Mesodermal cell (in vitro differentiated cells): Measurements from ENCODE around the gene ERLIN1. TPM values are rescaled to one million over a fixed set of nuclear protein-coding genes. Genes with fewer than 3 reads are reported as not detected.

Source experiments
- H3K27ac ChIP-seq: 2 replicates; pipeline ENCODE4 v1.7.0; 2013; ENCODE audit warnings: mild to moderate bottlenecking, low read depth, low read length, moderate library complexity; ENCODE audit not compliant: severe bottlenecking
- H3K36me3 ChIP-seq: 2 replicates; pipeline ENCODE4 v1.7.1; 2013; ENCODE audit warnings: mild to moderate bottlenecking, low read length, moderate library complexity; ENCODE audit not compliant: control insufficient read depth, insufficient read depth
- H3K4me1 ChIP-seq: one replicate; pipeline ENCODE4 v1.7.1; 2013; ENCODE audit warnings: mild to moderate bottlenecking, low read length; ENCODE audit not compliant: insufficient read depth, control insufficient read depth, poor library complexity, severe bottlenecking
- H3K4me3 ChIP-seq: 2 replicates; pipeline ENCODE4 v1.7.0; 2013; ENCODE audit warnings: low read length, control low read depth, mild to moderate bottlenecking; ENCODE audit not compliant: insufficient read depth, poor library complexity, severe bottlenecking; ENCODE audit errors: extremely low read depth
- H3K9me3 ChIP-seq: 2 replicates; pipeline ENCODE4 v1.7.1; 2013; ENCODE audit warnings: mild to moderate bottlenecking, low read length, moderate library complexity; ENCODE audit not compliant: control insufficient read depth
- WGBS, 2 experiments: methylation state at CpG; one replicate each; pipeline ENCODE4 v1.1.5; 2013; ENCODE audit warnings: missing lambda C conversion rate in 2 of 2; ENCODE audit not compliant: insufficient coverage in 2 of 2; 5-methylcytosine and 5-hydroxymethylcytosine counted together
- polyA plus RNA-seq, 2 experiments: library from polyadenylated mRNA; stranded (reverse); fragments of 50-300 nt; gene quantifications; one replicate each; pipeline ENCODE4 v1.2.3, GENCODE V29; 2013

Gene ERLIN1
- 36.3 TPM for polyA plus RNA-seq (2013, experiment 1 of 2)
- polyA plus RNA-seq (2013, experiment 2 of 2) = 38.9 TPM

DNA sequence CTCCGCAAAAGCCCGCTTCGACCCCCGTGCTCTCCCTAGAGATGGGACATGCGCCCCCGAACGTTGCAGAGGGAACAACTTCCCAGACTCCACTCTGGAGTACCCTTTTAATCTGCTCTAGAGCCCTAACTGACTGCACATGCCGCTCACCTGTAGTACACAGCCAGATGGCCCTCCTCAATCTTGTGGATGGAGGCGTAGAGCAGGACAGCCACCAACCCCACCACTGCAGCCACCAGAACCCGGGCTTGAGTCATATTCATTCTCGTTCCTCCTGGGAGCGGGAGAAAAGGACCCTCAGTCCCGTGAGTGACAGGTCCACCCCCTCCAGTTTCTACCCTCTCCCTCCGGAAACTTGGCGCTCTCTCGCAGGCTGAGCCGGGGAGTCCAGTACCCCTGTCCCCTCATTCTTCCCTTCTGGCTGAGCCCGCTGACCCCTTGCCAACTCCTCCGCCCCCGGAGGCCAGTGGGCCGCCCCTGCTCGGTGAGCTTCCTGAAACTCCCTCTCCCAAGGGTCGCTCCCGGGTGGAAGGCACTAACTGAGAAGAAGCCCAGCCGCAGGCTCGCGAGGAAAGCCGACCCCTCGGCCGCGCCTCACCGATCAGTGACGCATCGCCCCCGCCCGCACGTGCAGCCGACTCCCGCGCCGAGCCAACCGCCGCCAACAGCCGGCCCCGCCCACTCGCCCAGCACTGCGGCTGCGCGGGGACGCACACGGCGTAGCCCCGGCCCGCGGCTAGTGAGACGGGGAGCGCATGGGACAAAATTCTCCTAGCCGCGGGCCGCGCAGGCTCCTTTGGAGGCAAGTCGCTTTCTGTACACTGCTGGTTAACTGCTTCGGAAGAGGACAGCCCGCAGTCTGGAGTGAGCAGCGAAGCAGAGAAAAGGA lies at the start of gene ERLIN1:
ERLIN1 (minus strand) TSS at position 666 of the 889 bp plus-strand sequence; CDS start at position 263, 403 bp downstream.
- H3K9me3 ChIP-seq = no peaks in the 10 kb centered on the region
- H3K4me3 ChIP-seq = peak within 1 kb of the TSS; percentile 84
- no peaks in the 10 kb centered on the region for H3K4me1 ChIP-seq
- H3K36me3 ChIP-seq = peaks cover 44% of the 10 kb centered on the region
- 0 to 1% methylated on average over 55 to 59 of the region's 65 CpGs for WGBS, 2 experiments
- H3K27ac ChIP-seq = peak within 1 kb of the TSS; percentile 90

DNA sequence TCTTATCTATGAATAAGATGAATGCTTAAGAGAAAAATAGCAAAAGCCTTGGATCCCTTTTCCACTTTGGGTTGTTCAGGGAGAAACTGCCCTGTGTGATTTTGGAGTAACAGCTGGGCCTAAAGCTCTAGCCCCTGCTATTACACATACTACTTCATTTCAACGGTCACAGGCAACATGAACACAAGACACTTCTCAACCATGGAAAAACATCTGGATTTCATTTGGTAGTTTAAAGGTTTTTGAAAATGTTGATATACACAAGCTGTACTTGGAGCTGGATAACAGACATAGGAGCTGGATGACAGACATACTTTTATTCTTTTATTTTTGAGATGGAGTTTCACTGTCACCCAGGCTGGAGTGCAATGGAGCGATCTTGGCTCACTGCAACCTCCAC lies 46.3 kb upstream of the ERLIN1 start:
- WGBS, 2 experiments = 89 to 100% methylated on average over 1 of the region's 2 CpGs
- H3K36me3 ChIP-seq = peaks cover 50% of the 10 kb centered on the region
- H3K4me3 ChIP-seq = no peak overlapping the region
- no peaks in the 10 kb centered on the region for H3K9me3 ChIP-seq
- H3K27ac ChIP-seq = no peak overlapping the region
- no peaks in the 10 kb centered on the region for H3K4me1 ChIP-seq

DNA sequence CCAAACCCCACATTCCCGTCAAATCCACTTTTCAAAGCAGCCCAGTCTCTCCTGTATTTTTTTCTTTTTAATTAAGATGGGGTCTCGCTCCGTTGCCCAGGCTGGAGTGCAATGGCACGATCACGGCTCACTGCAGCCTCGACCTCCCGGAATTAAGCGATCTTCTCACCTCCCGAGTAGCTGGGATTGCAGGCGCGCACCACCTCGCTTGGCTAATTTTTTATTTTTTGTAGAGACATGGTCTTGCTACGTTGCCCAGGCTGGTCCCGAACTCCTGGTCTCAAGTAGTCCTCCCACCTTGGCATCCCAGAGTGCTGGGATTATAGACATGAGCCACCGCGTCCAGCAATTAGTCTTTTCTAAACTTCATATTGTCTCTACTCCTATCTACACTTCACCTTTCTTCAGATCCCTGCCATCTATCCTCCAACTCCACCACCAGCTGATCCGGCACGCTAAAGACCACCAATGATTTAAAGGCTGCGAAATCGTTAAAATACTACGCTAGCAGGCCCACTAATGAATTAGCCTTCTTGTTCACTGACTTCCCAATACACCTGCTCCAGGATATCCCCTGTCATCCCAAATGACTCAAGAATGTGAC lies 44.1 kb upstream of the ERLIN1 start:
- WGBS, 2 experiments = 77 to 78% methylated on average over 20 to 21 of the region's 21 CpGs
- H3K9me3 ChIP-seq = no peaks in the 10 kb centered on the region
- H3K4me1 ChIP-seq = no peaks in the 10 kb centered on the region
- peak overlapping the region; percentile 54 for H3K27ac ChIP-seq
- peaks cover 38% of the 10 kb centered on the region for H3K36me3 ChIP-seq
- H3K4me3 ChIP-seq = peak overlapping the region; percentile 92

DNA sequence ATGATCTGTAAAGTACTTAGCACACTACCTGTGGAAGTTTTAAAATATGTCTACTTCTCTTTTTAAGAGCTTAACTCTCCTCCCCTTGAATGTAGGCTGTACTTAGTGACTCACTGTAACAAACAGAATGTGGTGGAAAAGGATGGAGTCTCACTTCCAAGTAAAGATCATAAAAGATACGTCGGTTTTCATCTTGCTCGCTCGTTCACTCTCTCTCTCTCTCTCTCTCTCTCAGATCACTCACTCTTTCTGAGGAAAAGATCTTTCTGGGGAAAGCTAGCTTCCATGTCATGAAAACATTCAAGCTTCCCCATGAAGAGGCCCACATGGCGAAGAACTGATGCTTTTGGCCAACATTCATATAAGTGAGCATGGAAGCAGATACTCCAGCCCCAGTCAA lies 38.0 kb upstream of the ERLIN1 start:
- WGBS, 2 experiments = 86 to 100% methylated on average over 1 to 5 of the region's 5 CpGs
- no peak overlapping the region for H3K27ac ChIP-seq
- no peaks in the 10 kb centered on the region for H3K9me3 ChIP-seq
- H3K4me1 ChIP-seq = no peaks in the 10 kb centered on the region
- H3K4me3 ChIP-seq = no peak overlapping the region
- peaks cover 52% of the 10 kb centered on the region for H3K36me3 ChIP-seq

DNA sequence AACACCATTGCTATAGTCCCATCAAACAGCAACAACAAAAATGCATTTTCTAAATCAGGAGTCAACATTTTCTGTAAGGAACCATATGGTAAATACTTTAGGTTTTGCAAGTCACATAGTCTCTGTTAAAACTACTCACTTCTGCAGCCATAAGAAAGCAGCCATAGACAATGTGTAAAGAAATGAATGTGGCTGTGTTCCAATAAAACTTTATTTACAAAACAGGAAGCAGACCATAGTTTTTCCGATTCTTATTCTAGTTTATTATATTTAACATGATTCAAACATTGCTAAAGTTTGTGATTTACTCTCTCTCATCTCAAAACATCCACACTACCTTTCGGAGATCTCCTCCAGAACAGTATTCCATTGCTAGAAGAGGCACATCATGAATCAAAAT lies 36.7 kb upstream of the ERLIN1 start:
- no peak overlapping the region for H3K27ac ChIP-seq
- no peaks in the 10 kb centered on the region for H3K4me1 ChIP-seq
- peaks cover 65% of the 10 kb centered on the region for H3K36me3 ChIP-seq
- no peaks in the 10 kb centered on the region for H3K9me3 ChIP-seq
- H3K4me3 ChIP-seq = no peak overlapping the region
- WGBS, 2 experiments = 100% methylated on average over 1 of the region's 2 CpGs; no CpG with 5 or more reads in 1 of the 2 experiments

DNA sequence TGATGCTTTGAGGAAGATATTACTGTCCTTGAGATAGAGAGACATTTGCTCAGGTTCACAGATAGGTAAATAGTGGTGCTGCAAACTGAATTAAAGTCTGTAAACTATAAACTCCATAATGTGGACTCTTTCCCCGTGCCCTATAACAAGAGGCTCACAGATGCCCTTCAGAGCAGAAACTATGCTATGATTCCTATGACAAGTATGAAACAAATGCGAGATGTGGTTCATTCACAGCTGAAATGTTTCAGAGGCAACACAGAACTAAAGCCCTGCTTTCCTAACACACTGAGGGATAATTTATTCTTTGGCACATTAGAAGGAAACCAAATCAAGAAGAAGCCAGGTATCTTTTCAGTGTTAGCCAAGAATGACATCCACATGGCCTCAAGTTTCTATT lies 30.2 kb upstream of the ERLIN1 start:
- Histone ChIP-seq H3K36me3 (peaks cover 81% of the 10 kb centered on the region), H3K4me3 (no peak overlapping the region)
- WGBS, 2 experiments = 80 to 100% methylated on average over 1 to 2 of the region's 2 CpGs

DNA sequence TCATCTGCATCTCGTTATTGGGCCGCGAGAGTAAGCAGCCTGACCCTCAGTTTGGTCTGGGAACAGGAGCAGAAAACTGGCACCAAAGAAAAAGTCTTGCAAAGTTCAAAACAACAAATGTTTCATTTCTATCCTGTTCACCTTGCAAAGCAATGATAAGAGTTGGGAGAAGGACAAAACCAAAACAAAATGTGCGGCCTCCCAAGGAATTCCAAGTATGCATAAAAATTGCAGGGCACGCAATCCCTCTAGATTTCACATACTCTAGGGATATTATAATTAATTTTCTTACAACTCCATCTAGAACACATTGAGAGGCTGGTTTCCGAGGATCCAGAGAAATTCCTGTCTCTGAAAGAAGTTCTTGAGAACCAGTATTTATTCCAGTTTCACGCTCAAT lies 23.5 kb upstream of the ERLIN1 start:
- WGBS, 2 experiments = 88 to 93% methylated on average over 5 of the region's 7 CpGs

More for the DNA sequence above, 30.2 kb upstream of the ERLIN1 start:
- H3K9me3 ChIP-seq = no peaks in the 10 kb centered on the region
- H3K4me1 ChIP-seq = no peaks in the 10 kb centered on the region
- H3K27ac ChIP-seq = no peak overlapping the region

DNA sequence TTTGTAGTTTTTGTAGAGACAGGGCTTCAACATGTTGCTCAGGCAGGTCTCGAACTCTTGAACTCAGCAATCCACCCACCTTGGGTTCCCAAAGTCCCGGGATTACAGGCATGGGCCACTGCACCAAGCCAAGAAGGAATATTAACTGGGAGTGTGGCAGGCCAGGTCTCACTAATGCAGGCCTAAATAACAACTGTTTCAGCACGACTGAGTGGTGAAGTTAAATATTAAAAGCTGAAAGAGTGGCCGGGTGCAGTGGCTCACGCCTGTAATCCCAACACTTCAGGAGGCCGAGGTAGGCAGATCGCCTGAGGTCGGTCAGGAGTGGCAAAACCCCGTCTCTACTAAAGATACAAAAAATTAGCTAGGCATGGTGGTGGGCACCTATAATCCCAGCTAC lies 22.4 kb upstream of the ERLIN1 start:
- H3K9me3 ChIP-seq = no peaks in the 10 kb centered on the region
- H3K4me3 ChIP-seq = no peak overlapping the region
- no peak overlapping the region for H3K27ac ChIP-seq
- 96% methylated on average over 8 to 9 of the region's 9 CpGs for WGBS, 2 experiments
- H3K4me1 ChIP-seq = no peaks in the 10 kb centered on the region
- peaks cover 60% of the 10 kb centered on the region for H3K36me3 ChIP-seq

More for the DNA sequence above, 23.5 kb upstream of the ERLIN1 start:
- Histone ChIP-seq H3K27ac (no peak overlapping the region), H3K36me3 (peaks cover 62% of the 10 kb centered on the region), H3K4me3 (no peak overlapping the region), H3K4me1 (no peaks in the 10 kb centered on the region), H3K9me3 (no peaks in the 10 kb centered on the region)

DNA sequence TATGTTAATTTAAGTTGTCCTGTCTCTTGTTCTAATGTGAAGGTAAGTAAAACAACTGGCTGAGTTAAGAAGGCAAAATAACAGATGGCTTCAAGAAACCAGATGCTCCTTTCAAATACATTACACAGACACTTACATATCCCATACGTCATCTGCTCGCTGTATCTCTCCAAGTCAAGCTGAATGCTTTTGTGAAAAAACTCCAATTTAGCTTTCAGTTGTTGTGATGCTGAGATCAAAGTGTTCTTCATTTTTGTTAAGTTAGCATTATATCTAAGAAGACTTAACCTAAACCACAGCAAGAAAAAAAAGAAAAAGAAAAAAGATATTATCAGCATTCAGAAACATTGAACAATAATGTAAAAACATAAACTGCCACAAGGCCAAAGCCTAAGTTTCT lies 18.5 kb upstream of the ERLIN1 start:
- Histone ChIP-seq H3K27ac (no peak overlapping the region), H3K36me3 (peaks cover 60% of the 10 kb centered on the region), H3K4me3 (no peak overlapping the region), H3K4me1 (no peaks in the 10 kb centered on the region), H3K9me3 (no peaks in the 10 kb centered on the region)
- no CpG with 5 or more reads among the region's 2 CpGs for WGBS, 2 experiments

DNA sequence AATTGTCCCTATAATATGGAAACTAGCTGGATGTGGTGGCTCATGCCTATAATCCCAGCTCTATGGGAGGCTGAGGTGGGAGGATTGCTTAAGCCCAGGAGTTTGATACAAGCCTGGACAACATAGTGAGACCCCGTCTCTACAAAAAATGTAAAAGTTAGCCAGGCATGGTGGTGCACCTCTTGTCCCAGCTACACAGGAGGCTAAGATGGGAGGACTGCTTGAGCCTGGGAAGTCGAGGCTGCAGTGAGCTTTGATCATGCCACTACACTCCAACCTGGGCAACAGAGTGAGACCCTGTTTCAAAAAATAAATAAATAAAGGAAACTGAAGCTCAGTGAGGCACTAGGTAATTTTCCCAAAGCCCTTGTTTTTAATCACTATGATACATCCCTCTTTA lies 15.7 kb upstream of the ERLIN1 start:
- H3K27ac ChIP-seq = no peak overlapping the region
- no peak overlapping the region for H3K4me3 ChIP-seq
- no peaks in the 10 kb centered on the region for H3K4me1 ChIP-seq
- no peaks in the 10 kb centered on the region for H3K9me3 ChIP-seq
- WGBS, 2 experiments = 94 to 100% methylated on average over 1 to 2 of the region's 2 CpGs
- H3K36me3 ChIP-seq = peaks cover 69% of the 10 kb centered on the region

DNA sequence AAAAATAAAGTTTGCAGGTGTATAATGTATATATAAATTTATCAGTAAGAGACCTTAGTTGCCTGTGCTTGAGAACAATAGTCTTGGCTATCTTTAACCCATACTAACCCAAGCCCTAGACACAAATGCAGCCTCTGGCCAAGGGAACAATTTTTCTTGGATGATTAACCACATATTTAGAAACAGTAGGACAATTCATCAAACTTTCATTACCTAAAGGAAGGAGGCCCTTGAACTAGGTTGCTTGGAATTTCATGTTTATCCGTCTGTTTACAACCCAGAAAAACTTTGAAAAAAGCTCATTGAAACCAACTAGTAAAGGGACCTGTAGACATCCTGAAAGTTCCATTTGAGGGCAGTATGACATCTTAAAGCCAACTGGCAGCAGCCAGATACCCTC lies 8.9 kb upstream of the ERLIN1 start:
- Histone ChIP-seq H3K36me3 (peaks cover 80% of the 10 kb centered on the region), H3K9me3 (no peaks in the 10 kb centered on the region), H3K4me3 (no peak overlapping the region), H3K4me1 (no peaks in the 10 kb centered on the region), H3K27ac (no peak overlapping the region)
- WGBS, 2 experiments = 88 to 100% methylated on average over 1 of the region's 1 CpG
